DND-41 (cell line): ENCODE data around the gene UGGT2.
"Not testable (repeated sequence)": the region's sequence is repeated elsewhere in the genome, so short reads cannot be mapped to it uniquely, and the experiment has no call there.

Experiments
- ATAC-seq: fragments of 200-7000 bp; cut with Tn5 transposase; 3 replicates; pipeline ENCODE4 v1.9.1; 2021; ENCODE audit warnings: low read depth; ENCODE audit not compliant: insufficient read depth
- DNase-seq: peaks from one replicate; pipeline ENCODE4 v3.0.0-alpha.2; 2020
- H2AFZ ChIP-seq: 2 replicates; pipeline ENCODE4 v1.6.0; 2012; ENCODE audit warnings: low read depth, low read length
- H3K27ac ChIP-seq: 2 replicates; pipeline ENCODE4 v1.5.1; 2012; ENCODE audit warnings: low read length, inconsistent platforms
- H3K27me3 ChIP-seq: fragments of 200-600 bp; sonication (generic); 2 replicates; pipeline ENCODE4 v1.6.0; 2012; ENCODE audit warnings: low read length, mild to moderate bottlenecking, inconsistent platforms; ENCODE audit not compliant: insufficient read depth, poor library complexity
- H3K36me3 ChIP-seq: 2 replicates; pipeline ENCODE4 v1.5.1; 2012; ENCODE audit warnings: low read length, inconsistent platforms; ENCODE audit not compliant: insufficient read depth
- H3K4me1 ChIP-seq: 2 replicates; pipeline ENCODE4 v1.5.1; 2012; ENCODE audit warnings: mild to moderate bottlenecking, low read length; ENCODE audit not compliant: insufficient read depth
- H3K4me2 ChIP-seq: 2 replicates; pipeline ENCODE4 v1.6.0; 2012; ENCODE audit warnings: mild to moderate bottlenecking, moderate library complexity, low read length, inconsistent platforms; ENCODE audit not compliant: insufficient read depth
- H3K4me3 ChIP-seq, 2 experiments: fragments of 200-600 bp in 1 of 2; shearing (Covaris generic) in 1 of 2; 2 replicates each; pipeline ENCODE4 v1.5.1; 2012 to 2016; ENCODE audit warnings: inconsistent platforms in 2 of 2, low read length in 2 of 2, mild to moderate bottlenecking in 2 of 2, low read depth in 1 of 2, moderate library complexity in 1 of 2
- H3K79me2 ChIP-seq: 2 replicates; pipeline ENCODE4 v1.6.0; 2012; ENCODE audit warnings: low read length, inconsistent platforms; ENCODE audit not compliant: insufficient read depth
- H3K9ac ChIP-seq: 2 replicates; pipeline ENCODE4 v1.6.0; 2012; ENCODE audit warnings: low read depth, mild to moderate bottlenecking, inconsistent platforms, low read length, moderate library complexity
- H3K9me3 ChIP-seq: 2 replicates; pipeline ENCODE4 v1.5.1; 2012; ENCODE audit warnings: low read length, moderate library complexity, mild to moderate bottlenecking, inconsistent platforms; ENCODE audit not compliant: insufficient read depth, severe bottlenecking
- H4K20me1 ChIP-seq: 2 replicates; pipeline ENCODE4 v1.6.0; 2012; ENCODE audit warnings: low read length; ENCODE audit not compliant: insufficient read depth
- CTCF ChIP-seq: IDR thresholded peaks from 2 replicates; pipeline ENCODE4 v1.5.1; 2012; ENCODE audit warnings: borderline replicate concordance, low read length, moderate library complexity, mild to moderate bottlenecking; ENCODE audit not compliant: poor library complexity, severe bottlenecking; ENCODE audit errors: extremely low read depth
- EZH2 ChIP-seq: IDR thresholded peaks from 3 replicates; pipeline ENCODE4 v1.6.1; 2012; ENCODE audit warnings: borderline replicate concordance, low read depth, mild to moderate bottlenecking, moderate library complexity, low read length, inconsistent platforms; ENCODE audit not compliant: severe bottlenecking

UGGT2 gene

GRCh38 chr13:96000069-96000468, 53.1 kb downstream of the UGGT2 start:
- ATAC-seq: no peak
- Histone ChIP-seq H3K79me2 (no peaks in the 10 kb centered on the region), H3K27ac (no peak overlapping the region)

GRCh38 chr13:95987841-95988240, 65.4 kb downstream of the UGGT2 start:
- ATAC-seq: no peak
- H3K4me1 ChIP-seq: no peaks in the 10 kb centered on the region
- no peaks in the 10 kb centered on the region for H3K27me3 ChIP-seq
- no peak overlapping the region for H3K4me3 ChIP-seq
- TF ChIP-seq CTCF: no peak
- no peak for TF ChIP-seq EZH2
- no peaks in the 10 kb centered on the region for H3K36me3 ChIP-seq
- H2AFZ ChIP-seq: no peak overlapping the region
- H4K20me1 ChIP-seq: no peaks in the 10 kb centered on the region
- DNase-seq: no peak
- no peak overlapping the region for H3K27ac ChIP-seq
- no peaks in the 10 kb centered on the region for H3K79me2 ChIP-seq
- no peaks in the 10 kb centered on the region for H3K9me3 ChIP-seq
- H3K9ac ChIP-seq: no peak overlapping the region
- H3K4me2 ChIP-seq: no peak overlapping the region

More at GRCh38 chr13:96000069-96000468, 53.1 kb downstream of the UGGT2 start:
- H3K4me1 ChIP-seq: no peaks in the 10 kb centered on the region
- no peaks in the 10 kb centered on the region for H3K36me3 ChIP-seq
- no peaks in the 10 kb centered on the region for H4K20me1 ChIP-seq
- no peaks in the 10 kb centered on the region for H3K27me3 ChIP-seq
- H3K9me3 ChIP-seq: no peaks in the 10 kb centered on the region
- TF ChIP-seq EZH2: no peak
- TF ChIP-seq CTCF: no peak
- no peak overlapping the region for H3K4me3 ChIP-seq
- no peak overlapping the region for H2AFZ ChIP-seq
- no peak overlapping the region for H3K4me2 ChIP-seq
- no peak for DNase-seq
- H3K9ac ChIP-seq: no peak overlapping the region

GRCh38 chr13:95982144-95982543, 71.1 kb downstream of the UGGT2 start:
- Histone ChIP-seq H3K27ac (no peak overlapping the region), H2AFZ (no peak overlapping the region), H3K36me3 (no peaks in the 10 kb centered on the region), H3K27me3 (no peaks in the 10 kb centered on the region), H3K9me3 (no peaks in the 10 kb centered on the region), H4K20me1 (no peaks in the 10 kb centered on the region), H3K4me1 (no peaks in the 10 kb centered on the region), H3K9ac (no peak overlapping the region), H3K79me2 (no peaks in the 10 kb centered on the region), H3K4me3 (no peak overlapping the region), H3K4me2 (no peak overlapping the region)
- TF ChIP-seq EZH2 (no peak), CTCF (no peak)
- no peak for ATAC-seq
- DNase-seq: no peak

GRCh38 chr13:95972651-95973050, 80.5 kb downstream of the UGGT2 start:
- H2AFZ ChIP-seq, H3K9ac ChIP-seq, H3K4me1 ChIP-seq, H4K20me1 ChIP-seq, H3K4me3 ChIP-seq, H3K36me3 ChIP-seq, H3K27ac ChIP-seq, H3K4me2 ChIP-seq, ATAC-seq, H3K27me3 ChIP-seq, DNase-seq, H3K79me2 ChIP-seq, H3K9me3 ChIP-seq: not testable (repeated sequence)
